A549 (cell line): ENCODE results near the gene NNMT.

Experiments
- JUN ChIP-seq, 2 experiments: fragments of >200 bp; sonication (Bioruptor Twin); formaldehyde crosslinking; IDR thresholded peaks; 2 replicates in 1 of 2; 3 replicates in 1 of 2; pipeline ENCODE4 v1.6.1; 2016 to 2017
- MYC ChIP-seq: IDR thresholded peaks from 2 replicates; pipeline ENCODE4 v1.6.1; 2012; ENCODE audit warnings: mild to moderate bottlenecking, inconsistent platforms, low read length, improper control_type of control experiment, borderline replicate concordance
- NR3C1 ChIP-seq: fragments of >200 bp; sonication (Bioruptor Twin); formaldehyde crosslinking; IDR thresholded peaks from 3 replicates; pipeline ENCODE4 v1.6.1; 2017
- POLR2A ChIP-seq: IDR thresholded peaks from 2 replicates; pipeline ENCODE4 v1.6.1; 2012; ENCODE audit warnings: mild to moderate bottlenecking, low read length
- POLR2AphosphoS2 ChIP-seq: conservative IDR thresholded peaks from 2 replicates; pipeline ENCODE4 v1.6.1; 2012; ENCODE audit warnings: low read length, improper control_type of control experiment, inconsistent platforms
- TF ChIP-seq, protein P1 (sequence below): fragments of >200 bp; sonication (Bioruptor Twin); formaldehyde crosslinking; IDR thresholded peaks from 3 replicates; pipeline ENCODE4 v1.5.1; 2016
- TF ChIP-seq, protein P2 (sequence below): IDR thresholded peaks from 2 replicates; pipeline ENCODE4 v1.6.1; 2012

DNA sequence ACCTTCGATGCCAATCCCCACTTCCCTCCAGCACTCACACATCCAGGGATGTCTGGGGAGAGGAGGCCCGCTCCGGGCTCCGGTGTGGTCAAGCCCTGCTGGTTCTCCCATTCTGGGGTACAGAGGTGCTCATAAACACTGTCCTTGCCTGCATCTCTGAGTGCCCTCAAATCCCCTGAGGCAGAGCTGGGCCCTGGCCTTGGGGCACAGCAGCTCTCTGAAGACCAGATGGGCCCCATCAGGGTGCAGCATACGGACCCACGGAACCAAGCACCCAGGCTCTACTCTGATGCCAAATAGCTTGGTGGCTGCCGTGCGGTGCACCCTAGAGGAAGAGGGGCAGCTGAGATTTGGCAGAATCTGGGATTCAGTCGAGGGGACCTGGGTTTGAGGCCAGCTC lies 35.7 kb upstream of the NNMT start:
- TF ChIP-seq, protein P1, sequence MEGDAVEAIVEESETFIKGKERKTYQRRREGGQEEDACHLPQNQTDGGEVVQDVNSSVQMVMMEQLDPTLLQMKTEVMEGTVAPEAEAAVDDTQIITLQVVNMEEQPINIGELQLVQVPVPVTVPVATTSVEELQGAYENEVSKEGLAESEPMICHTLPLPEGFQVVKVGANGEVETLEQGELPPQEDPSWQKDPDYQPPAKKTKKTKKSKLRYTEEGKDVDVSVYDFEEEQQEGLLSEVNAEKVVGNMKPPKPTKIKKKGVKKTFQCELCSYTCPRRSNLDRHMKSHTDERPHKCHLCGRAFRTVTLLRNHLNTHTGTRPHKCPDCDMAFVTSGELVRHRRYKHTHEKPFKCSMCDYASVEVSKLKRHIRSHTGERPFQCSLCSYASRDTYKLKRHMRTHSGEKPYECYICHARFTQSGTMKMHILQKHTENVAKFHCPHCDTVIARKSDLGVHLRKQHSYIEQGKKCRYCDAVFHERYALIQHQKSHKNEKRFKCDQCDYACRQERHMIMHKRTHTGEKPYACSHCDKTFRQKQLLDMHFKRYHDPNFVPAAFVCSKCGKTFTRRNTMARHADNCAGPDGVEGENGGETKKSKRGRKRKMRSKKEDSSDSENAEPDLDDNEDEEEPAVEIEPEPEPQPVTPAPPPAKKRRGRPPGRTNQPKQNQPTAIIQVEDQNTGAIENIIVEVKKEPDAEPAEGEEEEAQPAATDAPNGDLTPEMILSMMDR = no peak
- TF ChIP-seq, protein P2, sequence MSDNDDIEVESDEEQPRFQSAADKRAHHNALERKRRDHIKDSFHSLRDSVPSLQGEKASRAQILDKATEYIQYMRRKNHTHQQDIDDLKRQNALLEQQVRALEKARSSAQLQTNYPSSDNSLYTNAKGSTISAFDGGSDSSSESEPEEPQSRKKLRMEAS = no peak
- TF ChIP-seq JUN (IDR thresholded peaks at IDR 0.05) (no peak), POLR2A (no peak), NR3C1 (no peak), POLR2AphosphoS2 (no peak), MYC (no peak)
